GM13976 (cell line): ENCODE results near the gene ALDH1L1.

Experiments
- DNase-seq: peaks from one replicate; pipeline ENCODE4 v3.0.0; 2012; ENCODE audit warnings: low spot score
- in situ Hi-C: fragments of 300-500 bp; cut with MboI; formaldehyde crosslinking; loops from one replicate; pipeline ENCODE4 v1.12.0; 2022; ENCODE audit warnings: low sequenced_read_pairs, mixed read lengths, inconsistent platforms; ENCODE audit not compliant: unreplicated experiment
- TF ChIP-seq, protein P1 (sequence below): IDR thresholded peaks from 2 replicates; pipeline ENCODE4 v1.5.1; 2012; ENCODE audit warnings: borderline replicate concordance, mild to moderate bottlenecking; ENCODE audit not compliant: insufficient read depth; ENCODE audit errors: extremely low read depth, missing control alignments, control extremely low read depth

Gene ALDH1L1

DNA sequence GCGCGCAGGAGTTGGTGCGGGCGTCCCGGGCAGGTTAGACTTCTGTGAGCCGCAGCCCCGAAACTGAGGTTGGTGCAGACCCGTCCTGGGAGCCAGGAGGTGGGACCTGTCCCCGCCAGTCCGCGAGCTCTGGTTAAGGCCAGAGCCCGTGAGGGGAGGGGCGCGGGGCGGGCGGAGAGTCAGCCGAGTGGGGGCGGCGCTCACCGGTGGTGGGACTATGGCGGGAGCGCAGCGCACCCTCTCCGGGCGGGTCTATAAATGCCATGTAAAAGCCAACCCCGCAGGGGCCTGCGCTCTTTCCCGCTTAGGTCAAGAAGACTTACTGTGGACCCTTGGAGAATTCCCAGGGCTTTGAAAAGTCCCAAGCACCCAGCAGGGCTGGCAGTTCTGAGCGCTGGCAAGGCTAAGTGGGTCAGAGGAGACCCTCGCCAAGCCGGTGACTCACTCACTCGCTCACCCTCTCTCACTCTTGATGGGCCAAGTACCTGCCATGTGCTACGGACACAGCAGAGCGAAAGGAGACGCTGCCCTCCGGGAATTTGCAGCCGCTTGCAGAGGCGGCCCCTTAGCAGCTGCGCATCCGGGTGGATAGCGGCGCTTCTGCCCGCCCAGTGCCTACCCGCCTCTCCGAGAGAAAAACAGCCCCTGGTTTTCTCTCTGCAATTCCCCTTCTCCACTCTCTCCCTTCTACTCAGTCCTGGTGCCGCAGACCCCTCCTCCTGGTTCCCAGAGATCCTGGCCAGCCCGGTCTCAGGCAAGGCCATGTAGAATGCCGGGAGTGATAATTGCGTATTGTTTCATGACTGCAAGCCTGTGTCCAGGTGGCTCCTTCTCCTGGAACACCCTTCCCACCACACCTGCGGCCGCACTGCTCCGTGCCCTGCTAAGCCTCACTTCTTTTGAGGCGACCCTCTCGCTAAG lies at the start of gene ALDH1L1:
Gene ALDH1L1, minus strand, starts transcription at position 110 of the 921 bp plus-strand sequence. CDS start 19,607 bp downstream, outside the sequence.
- DNase-seq: no peak
- TF ChIP-seq, protein P1, sequence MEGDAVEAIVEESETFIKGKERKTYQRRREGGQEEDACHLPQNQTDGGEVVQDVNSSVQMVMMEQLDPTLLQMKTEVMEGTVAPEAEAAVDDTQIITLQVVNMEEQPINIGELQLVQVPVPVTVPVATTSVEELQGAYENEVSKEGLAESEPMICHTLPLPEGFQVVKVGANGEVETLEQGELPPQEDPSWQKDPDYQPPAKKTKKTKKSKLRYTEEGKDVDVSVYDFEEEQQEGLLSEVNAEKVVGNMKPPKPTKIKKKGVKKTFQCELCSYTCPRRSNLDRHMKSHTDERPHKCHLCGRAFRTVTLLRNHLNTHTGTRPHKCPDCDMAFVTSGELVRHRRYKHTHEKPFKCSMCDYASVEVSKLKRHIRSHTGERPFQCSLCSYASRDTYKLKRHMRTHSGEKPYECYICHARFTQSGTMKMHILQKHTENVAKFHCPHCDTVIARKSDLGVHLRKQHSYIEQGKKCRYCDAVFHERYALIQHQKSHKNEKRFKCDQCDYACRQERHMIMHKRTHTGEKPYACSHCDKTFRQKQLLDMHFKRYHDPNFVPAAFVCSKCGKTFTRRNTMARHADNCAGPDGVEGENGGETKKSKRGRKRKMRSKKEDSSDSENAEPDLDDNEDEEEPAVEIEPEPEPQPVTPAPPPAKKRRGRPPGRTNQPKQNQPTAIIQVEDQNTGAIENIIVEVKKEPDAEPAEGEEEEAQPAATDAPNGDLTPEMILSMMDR: no peak
- in situ Hi-C loops: no loop called here

GRCh38 chr3:126226374-126226773 lies 46.0 kb upstream of the ALDH1L1 start:
- in situ Hi-C loops: no loop called here
- no peak for DNase-seq
- TF ChIP-seq, protein P1: no peak

- in situ Hi-C loops: no loop called here
- TF ChIP-seq, protein P1: no peak
- no peak for DNase-seq
These were observed 36.0 kb upstream of the ALDH1L1 start for GRCh38 chr3:126216416-126216815.

DNA sequence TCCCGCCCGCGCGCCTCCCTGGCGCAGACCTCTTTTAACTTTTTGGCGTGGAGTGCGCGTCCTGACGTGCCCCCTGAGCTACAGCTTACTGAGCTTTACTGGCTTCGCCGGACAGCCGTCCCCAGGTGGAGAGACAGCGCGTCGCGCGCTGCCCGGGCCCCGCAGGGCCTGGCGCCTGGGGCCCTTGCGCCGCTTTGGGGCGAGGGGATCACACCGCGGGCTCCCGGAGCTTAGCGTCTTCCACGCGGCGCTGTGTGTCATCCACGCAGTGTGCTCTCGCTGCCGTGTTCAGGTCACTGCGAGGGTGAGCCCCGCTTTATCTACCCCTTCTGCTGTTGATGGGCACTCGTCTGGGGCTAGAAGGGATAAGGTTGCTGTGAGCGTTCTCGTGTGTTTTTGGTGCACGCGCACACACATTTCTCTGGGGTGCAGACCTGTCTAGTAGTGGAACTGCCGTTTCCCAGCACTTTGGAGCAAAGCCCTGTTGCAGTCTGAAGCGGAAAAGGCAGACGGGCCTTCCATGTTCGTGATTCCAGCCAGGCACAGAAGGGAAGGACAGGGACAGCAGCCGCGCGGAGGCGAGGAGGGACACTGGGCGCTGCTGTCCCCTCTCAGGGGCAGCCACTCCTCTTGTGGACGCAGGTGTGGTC lies 33.1 kb upstream of the ALDH1L1 start:
- in situ Hi-C loops: no loop called here
- TF ChIP-seq, protein P1: no peak
- no peak for DNase-seq

GRCh38 chr3:126212620-126213378 lies 32.4 kb upstream of the ALDH1L1 start:
- in situ Hi-C loops: no loop called here
- TF ChIP-seq, protein P1: no peak
- peak; percentile 38 for DNase-seq

DNA sequence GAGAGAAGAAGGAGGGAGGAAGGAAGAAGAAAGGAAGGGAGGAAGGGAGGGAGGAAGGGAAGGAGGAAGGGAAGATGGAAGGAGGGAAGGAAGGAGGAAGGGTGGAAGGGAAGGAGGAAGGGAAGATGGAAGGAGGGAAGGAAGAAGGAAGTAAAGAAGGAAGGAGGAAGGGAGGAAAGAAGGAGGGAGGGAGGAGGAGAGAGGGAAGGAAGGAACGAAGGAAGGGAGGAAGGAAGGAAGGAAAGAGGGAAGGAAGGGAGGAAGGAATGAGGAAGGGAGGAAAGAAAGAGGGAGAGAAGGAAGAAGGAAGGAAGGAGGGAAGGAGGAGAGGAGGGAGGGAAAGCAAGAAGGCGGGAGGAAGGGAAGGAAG lies 31.8 kb upstream of the ALDH1L1 start:
- TF ChIP-seq, protein P1: no peak
- in situ Hi-C loops: no loop called here
- DNase-seq: no peak
